GM18511 (cell line): ENCODE measurements around the gene CUBN.
A peak's percentile ranks its signal among the peaks of the same experiment; 100 is the strongest.
"Not testable (repeated sequence)": the region's sequence is repeated elsewhere in the genome, so short reads cannot be mapped to it uniquely, and the experiment has no call there.

ENCODE experiments used
- ATAC-seq: cut with Tn5 transposase; IDR thresholded peaks from one replicate; pipeline ENCODE4 v1.9.1; 2021; ENCODE audit warnings: mild to moderate bottlenecking, moderate library complexity; ENCODE audit not compliant: unreplicated experiment

The CUBN gene

GRCh38 chr10:17021656-17022465 is 107.8 kb downstream of the CUBN start:
- no peak for ATAC-seq

DNA sequence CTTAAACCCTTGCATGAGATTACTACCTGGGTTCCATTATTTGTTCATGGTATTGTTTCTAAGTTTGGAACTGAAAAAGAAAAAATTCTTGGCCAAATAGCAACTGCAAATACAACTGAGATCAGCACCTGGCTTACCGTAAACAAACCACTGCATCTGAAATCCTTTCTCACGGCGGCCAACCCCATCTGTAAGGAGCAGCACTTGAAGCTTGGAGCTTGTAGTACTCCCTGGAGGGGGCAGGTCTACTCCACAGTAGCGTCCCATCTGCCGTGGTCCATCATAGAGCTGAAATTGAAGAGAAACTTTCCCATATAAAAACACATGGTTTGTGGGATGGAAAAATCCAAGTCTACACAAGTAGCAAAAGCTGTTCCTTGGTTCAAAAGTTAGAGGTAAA is 109.9 kb downstream of the CUBN start:
- ATAC-seq = no peak

- not testable (repeated sequence) for ATAC-seq
These were observed 116.3 kb downstream of the CUBN start for GRCh38 chr10:17013131-17013983.

DNA sequence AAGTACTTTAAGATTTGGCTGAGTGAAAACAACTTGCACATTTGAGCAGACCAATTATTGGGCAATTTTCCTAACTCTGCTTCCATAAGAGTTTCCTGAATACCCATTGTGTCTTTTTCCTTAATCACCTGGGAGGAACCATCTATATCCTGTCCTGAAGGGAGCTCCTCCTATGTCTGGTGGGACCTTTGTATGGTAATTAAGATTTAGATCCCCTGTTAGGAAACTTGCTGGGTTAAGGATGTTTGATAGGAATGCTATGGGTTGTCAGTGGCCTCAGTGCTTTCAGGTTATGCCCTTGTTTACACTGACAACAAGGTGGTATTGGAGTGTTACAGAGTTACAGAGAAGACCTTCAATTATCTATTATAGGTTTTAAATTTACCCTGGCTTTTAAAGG is 116.9 kb downstream of the CUBN start:
- not testable (repeated sequence) for ATAC-seq

- no peak for ATAC-seq
These were observed 119.1 kb downstream of the CUBN start for GRCh38 chr10:17010363-17011145.

- no peak for ATAC-seq
These were observed 120.4 kb downstream of the CUBN start for GRCh38 chr10:17009212-17009700.

DNA sequence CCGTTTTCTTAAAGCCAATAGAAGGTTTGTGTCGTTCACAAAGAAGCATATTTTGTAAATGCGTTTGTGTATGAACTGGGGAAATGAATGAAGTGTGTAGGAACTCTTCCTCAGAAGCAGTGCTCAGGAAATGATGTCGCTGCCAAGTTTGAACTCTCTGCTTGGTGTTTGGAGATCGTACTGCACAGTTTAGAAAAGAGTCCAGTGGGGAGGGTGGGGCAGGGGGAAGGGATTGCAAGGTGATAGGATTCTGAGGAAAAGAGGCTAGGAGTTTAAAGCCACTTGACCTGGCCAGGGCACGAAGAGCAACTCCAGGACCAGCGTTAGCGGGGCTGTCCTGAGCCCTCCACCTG is 122.2 kb downstream of the CUBN start:
- ATAC-seq = no peak

GRCh38 chr10:17006631-17007417 is 122.8 kb downstream of the CUBN start:
- no peak for ATAC-seq

DNA sequence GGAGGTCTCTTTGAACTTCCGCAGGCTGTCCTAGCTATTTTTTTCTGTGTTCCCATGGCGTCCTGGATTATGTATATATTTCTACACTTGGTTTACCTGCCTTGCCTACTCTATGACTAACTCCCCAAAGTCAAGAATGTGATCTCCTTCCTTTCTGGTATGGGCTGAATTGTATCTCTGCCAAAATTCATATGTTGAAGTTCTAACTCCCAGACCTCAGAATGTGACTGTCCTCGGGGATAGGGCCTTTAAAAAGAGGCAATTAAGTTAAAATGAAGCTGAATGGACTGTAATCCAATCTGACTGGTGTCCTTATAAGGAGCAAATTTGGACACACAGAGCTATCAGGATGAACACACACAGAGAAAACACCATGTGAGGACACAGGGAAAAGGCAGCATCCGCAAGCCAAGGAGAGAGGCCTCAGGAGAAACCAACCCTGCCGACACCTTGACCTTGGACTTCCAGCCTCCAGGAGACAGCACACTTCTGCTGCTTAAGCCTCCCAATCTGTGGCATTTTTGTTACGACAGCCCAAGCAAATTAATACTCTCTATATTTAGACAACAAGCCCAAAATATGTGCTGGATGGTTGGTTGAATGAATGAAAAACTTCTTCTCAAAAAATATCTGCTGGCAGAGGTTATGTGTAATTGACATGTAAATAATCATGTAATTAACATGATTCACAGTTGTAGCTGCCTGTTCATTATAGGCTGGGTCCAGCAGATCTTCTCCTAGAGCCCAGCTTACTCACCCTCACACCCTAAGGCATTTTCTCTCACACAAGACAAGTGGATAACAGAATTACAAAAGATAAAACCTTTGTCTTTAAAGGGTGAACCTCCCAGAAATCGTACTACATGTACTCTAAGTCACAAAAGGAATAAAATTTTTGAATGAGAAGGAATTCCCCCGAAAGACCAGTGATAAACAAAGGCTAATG is 123.7 kb downstream of the CUBN start:
- ATAC-seq = no peak

- no peak for ATAC-seq
These were observed 124.7 kb downstream of the CUBN start for GRCh38 chr10:17004801-17005380.

DNA sequence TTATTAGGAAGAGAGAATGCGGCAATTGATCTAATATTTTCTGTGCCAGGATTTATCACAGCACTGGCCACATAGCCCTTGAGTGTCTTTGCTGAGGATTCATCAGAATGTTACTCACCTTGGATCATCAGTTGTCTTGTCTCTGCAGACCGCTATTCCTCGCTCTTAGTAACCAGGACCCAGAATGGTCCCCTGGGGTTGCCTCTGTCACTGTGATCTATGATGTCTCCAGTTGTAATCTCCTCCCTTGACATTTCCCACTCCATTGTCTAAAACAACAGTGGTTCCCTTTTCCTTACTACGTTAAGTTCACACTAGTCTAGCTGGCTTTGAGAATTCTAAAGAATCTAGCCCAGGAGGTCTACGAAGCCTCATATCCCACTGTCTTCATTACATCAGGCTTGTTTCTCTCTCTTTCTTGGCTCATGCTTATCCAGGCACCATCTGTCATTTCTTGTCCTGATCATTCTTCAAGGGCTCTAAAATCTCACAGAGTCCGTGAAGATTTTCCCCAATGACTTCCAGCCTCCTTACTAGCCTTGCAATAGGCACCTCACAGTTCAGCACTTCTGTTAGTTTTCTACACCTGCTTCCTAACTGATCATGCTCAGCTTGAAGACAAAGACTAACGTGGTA is 125.8 kb downstream of the CUBN start:
- ATAC-seq = no peak

GRCh38 chr10:17003151-17003550 is 126.5 kb downstream of the CUBN start:
- no peak for ATAC-seq

DNA sequence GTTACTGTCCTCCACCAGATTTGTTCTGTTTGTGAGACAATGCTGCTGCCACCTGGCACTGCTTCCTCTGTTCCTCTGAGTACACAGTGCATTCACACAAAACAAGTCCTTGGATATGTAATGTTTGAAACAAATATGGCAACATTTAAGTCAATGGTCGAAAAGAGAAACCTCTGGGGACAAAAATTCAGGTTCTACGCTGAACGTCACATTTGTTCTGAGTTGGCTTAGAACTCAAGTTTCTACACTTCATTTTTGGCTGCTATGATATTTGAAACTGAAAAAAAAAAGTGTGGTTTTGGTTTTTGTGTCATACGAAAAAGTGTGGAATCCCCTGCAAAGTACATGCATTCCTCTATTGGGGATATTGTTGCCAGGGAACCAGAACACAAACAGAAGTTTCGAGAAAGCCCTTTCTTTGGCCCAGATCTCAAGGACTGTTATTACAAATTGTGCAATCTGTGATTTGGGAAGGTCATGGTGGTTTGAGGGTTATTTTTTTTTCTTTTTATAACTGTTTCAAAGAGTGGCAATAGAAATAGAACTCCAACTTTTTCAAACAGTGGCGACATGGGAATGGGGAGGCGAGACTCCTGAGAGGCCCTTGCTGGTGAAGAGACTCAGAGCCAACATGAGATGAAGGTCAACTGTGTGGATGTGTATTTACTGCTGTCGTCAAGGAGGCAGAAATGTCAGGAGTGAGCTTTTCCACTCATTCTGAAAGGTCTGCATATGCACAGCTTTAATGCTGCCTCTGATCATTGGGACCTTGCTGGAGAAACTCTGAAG is 127.5 kb downstream of the CUBN start:
- ATAC-seq = peak; percentile 64

GRCh38 chr10:17001297-17001744 is 128.3 kb downstream of the CUBN start:
- no peak for ATAC-seq

DNA sequence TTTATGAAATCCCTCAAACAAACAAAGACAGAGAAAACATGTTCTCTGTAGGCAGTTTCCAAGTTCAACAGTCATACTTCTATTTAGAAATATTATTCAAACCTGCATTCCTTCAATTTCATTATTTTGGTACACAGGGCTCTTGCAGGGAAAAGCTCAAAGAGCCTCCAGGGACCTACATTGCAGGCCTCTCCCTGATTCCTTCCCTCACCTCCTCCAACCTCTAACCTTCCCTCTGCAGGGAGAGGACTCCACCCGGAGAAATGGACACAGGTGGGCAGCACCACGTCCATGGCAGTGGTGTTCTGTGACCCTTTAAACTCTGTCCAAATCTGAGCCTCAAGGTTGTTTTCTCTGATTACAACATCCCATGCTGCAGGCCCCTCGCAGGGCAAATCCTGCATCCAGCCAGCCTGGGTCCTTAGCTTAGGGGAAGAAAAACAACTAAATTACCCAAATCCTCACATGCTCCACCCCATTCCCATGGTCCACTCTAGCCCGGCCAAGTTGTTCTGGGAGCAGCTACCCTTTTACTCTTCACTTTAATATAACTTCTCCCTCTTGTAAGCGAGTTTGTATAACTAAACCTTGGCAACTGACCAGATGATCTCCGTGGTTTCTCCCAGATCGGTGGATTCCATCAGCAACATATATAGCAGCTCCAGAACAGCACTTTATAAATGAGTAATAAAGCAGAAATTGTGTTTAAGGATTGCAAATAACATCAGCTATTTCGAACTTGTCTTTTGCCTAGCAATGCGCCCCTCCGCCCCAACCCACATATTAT is 129.8 kb downstream of the CUBN start:
- no peak for ATAC-seq

DNA sequence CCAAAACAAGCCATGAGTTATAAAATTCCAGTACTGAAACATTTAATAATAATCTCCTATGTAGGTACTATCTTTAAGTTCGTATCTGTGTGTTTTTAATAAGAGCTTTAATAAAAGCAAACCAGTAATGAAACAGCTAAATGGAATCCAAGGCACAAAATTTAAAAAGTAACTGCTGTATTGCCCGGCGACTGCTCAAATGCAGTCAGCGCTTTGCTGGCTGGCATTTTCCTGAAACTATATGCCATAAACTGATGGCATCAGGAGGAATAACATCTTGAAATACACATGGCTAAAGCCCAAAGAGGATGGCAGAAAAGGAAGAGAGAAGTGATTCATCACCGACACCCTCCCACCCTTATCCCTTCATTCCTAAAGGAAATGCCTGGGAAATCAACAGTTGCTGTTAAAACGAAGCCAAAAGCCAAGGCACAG is 133.1 kb downstream of the CUBN start:
- ATAC-seq = no peak
